HepG2 (cell line): ENCODE measurements around the gene RBM15B. TPM values are rescaled to one million over a fixed set of nuclear protein-coding genes. Genes with fewer than 3 reads are reported as not detected.
A peak's percentile ranks its signal among the peaks of the same experiment; 100 is the strongest.

Source experiments
- ATAC-seq: fragments of 200-7000 bp; cut with Tn5 transposase; 3 replicates; pipeline ENCODE4 v1.9.1; 2020; ENCODE audit warnings: mild to moderate bottlenecking, moderate library complexity
- BruUV-seq: library from RNA; stranded (reverse); fragments of 400-500 nt; replicated peaks from 2 replicates; lab custom pipeline; 2021; lab: Mats Ljungman, UMichigan
- CTCF ChIA-PET: fragments of 300-600 bp; formaldehyde crosslinking; extraction: SDS; loops from one replicate; lab custom pipeline; 2021; ENCODE audit warnings: low total read pairs, inconsistent platforms, low intra/inter-chr PET ratio; lab: Yijun Ruan, JAX
- POLR2A ChIA-PET: fragments of 350-600 bp; sonication (Branson Sonifier 250); formaldehyde crosslinking; loops from one replicate; lab custom pipeline; 2020; ENCODE audit warnings: antibody characterized with exemption, inconsistent platforms; lab: Yijun Ruan, JAX
- DNase-seq: peaks from one replicate; pipeline ENCODE4 v3.0.0-alpha.2; 2015; ENCODE audit warnings: low spot score
- FAIRE-seq: peaks from 3 replicates; lab custom pipeline; 2011; peaks lifted over from hg19 to GRCh38; lab: Jason Lieb, UNC
- H2AFZ ChIP-seq: one replicate; pipeline ENCODE4 v1.6.1; 2011; ENCODE audit warnings: low read length, inconsistent platforms
- H3K27ac ChIP-seq: fragments of 300-600 bp; 3 replicates; pipeline ENCODE4 v1.8.0; 2011; ENCODE audit warnings: mixed run types, mild to moderate bottlenecking, mixed read lengths, low read length, inconsistent platforms; ENCODE audit not compliant: insufficient read depth; ENCODE audit errors: extremely low read length
- H3K27me3 ChIP-seq, 2 experiments: fragments of 200-600 bp in 1 of 2; 2 replicates in 1 of 2; 3 replicates in 1 of 2; pipeline versions ENCODE4 v1.6.0 to v1.8.0; 2011; ENCODE audit warnings: low read length in 2 of 2, mild to moderate bottlenecking in 2 of 2, moderate library complexity in 2 of 2, inconsistent platforms in 1 of 2; ENCODE audit not compliant: insufficient read depth in 2 of 2, control insufficient read depth in 1 of 2
- H3K36me3 ChIP-seq, 2 experiments: fragments of 200-600 bp in 1 of 2; replicated peaks in 1 of 2; 2 replicates in 1 of 2; 3 replicates in 1 of 2; pipeline versions ENCODE4 v1.5.1 to v1.8.0; 2011; ENCODE audit warnings: low read length in 2 of 2, inconsistent platforms in 1 of 2; ENCODE audit not compliant: insufficient read depth in 2 of 2, control insufficient read depth in 1 of 2
- H3K4me1 ChIP-seq: 2 replicates; pipeline ENCODE4 v1.5.1; 2012; ENCODE audit warnings: low read length, inconsistent platforms; ENCODE audit not compliant: insufficient read depth
- H3K4me2 ChIP-seq: 2 replicates; pipeline ENCODE4 v1.6.0; 2011; ENCODE audit warnings: low read depth, low read length, inconsistent platforms
- H3K4me3 ChIP-seq, 3 experiments: fragments of 200-600 bp in 1 of 3; sonication (generic), shearing (Covaris generic) in 1 of 3; replicated peaks in 1 of 3; 2 replicates each; pipeline ENCODE4 v1.5.1; 2011 to 2016; ENCODE audit warnings: low read length in 3 of 3, inconsistent platforms in 2 of 3, low read depth in 2 of 3, mild to moderate bottlenecking in 2 of 3, control low read depth in 1 of 3, mixed read lengths in 1 of 3; ENCODE audit not compliant: insufficient read depth in 1 of 3
- H3K79me2 ChIP-seq: one replicate; pipeline ENCODE4 v1.6.1; 2011; ENCODE audit warnings: low read length, inconsistent platforms; ENCODE audit not compliant: insufficient read depth
- H3K9ac ChIP-seq: 2 replicates; pipeline ENCODE4 v1.6.0; 2011; ENCODE audit warnings: mild to moderate bottlenecking, low read depth, low read length, inconsistent platforms; ENCODE audit not compliant: insufficient read depth
- H3K9me3 ChIP-seq: 2 replicates; pipeline ENCODE4 v1.5.1; 2012; ENCODE audit warnings: mild to moderate bottlenecking, low read length
- H4K20me1 ChIP-seq: 2 replicates; pipeline ENCODE4 v1.6.0; 2011; ENCODE audit warnings: inconsistent platforms, mild to moderate bottlenecking, low read length, moderate library complexity; ENCODE audit not compliant: insufficient read depth
- AGO2 ChIP-seq: fragments of 200-400 bp; formaldehyde crosslinking; optimal IDR thresholded peaks from 2 replicates; pipeline ENCODE3; 2017; ENCODE audit warnings: mild to moderate bottlenecking, low read depth, low read length, moderate library complexity
- BRD4 ChIP-seq: sonication (generic); formaldehyde crosslinking; IDR thresholded peaks from 2 replicates; pipeline ENCODE4 v1.4.0; 2020; ENCODE audit warnings: missing genetic modification reagents
- GPBP1L1 ChIP-seq: sonication (generic); formaldehyde crosslinking; IDR thresholded peaks from 2 replicates; pipeline ENCODE4 v1.5.0; 2020; ENCODE audit warnings: mild to moderate bottlenecking, missing genetic modification reagents
- KDM2A ChIP-seq: sonication (generic); formaldehyde crosslinking; IDR thresholded peaks from 2 replicates; pipeline ENCODE4 v1.4.0; 2020; ENCODE audit warnings: low read depth, missing genetic modification reagents, borderline replicate concordance
- MAFF ChIP-seq: IDR thresholded peaks from 2 replicates; pipeline ENCODE4 v1.6.1; 2011; ENCODE audit warnings: low read depth, low read length, improper control_type of control experiment
- MAFK ChIP-seq, 2 experiments: IDR thresholded peaks in 1 of 2; conservative IDR thresholded peaks in 1 of 2; 2 replicates each; pipeline ENCODE4 v1.6.1; 2011; ENCODE audit warnings: improper control_type of control experiment in 2 of 2, low read length in 2 of 2
- MTA3 ChIP-seq: sonication (generic); formaldehyde crosslinking; IDR thresholded peaks from 2 replicates; pipeline ENCODE4 v1.4.0; 2020; ENCODE audit warnings: missing genetic modification reagents
- NFIC ChIP-seq: IDR thresholded peaks from 2 replicates; pipeline ENCODE4 v1.6.1; 2012; ENCODE audit warnings: mild to moderate bottlenecking, low read length, inconsistent platforms
- PBX3 ChIP-seq: sonication (generic); formaldehyde crosslinking; IDR thresholded peaks from 2 replicates; pipeline ENCODE4 v1.8.1; 2023; ENCODE audit warnings: missing genetic modification reagents, inconsistent platforms, borderline replicate concordance
- REPIN1 ChIP-seq: sonication (generic); formaldehyde crosslinking; IDR thresholded peaks from 2 replicates; pipeline ENCODE4 v1.8.0; 2022; ENCODE audit warnings: missing genetic modification reagents, low read depth, mild to moderate bottlenecking, borderline replicate concordance
- U2AF1 ChIP-seq: fragments of 200-400 bp; formaldehyde crosslinking; optimal IDR thresholded peaks from 2 replicates; pipeline ENCODE3; 2017; ENCODE audit warnings: mild to moderate bottlenecking, low read depth, low read length
- ZFY ChIP-seq: sonication (generic); formaldehyde crosslinking; IDR thresholded peaks from 2 replicates; pipeline ENCODE4 v1.4.0; 2020; ENCODE audit warnings: missing genetic modification reagents
- ZHX2 ChIP-seq, 2 experiments: sonication (generic) in 1 of 2; formaldehyde crosslinking in 1 of 2; IDR thresholded peaks; 2 replicates each; pipeline versions ENCODE4 v1.6.1 to v1.9.0; 2014 to 2022; ENCODE audit warnings: antibody characterized with exemption in 1 of 2, borderline replicate concordance in 1 of 2, inconsistent platforms in 1 of 2, low read depth in 1 of 2, missing genetic modification reagents in 1 of 2
- ZNF562 ChIP-seq: sonication (generic); formaldehyde crosslinking; IDR thresholded peaks from 2 replicates; pipeline ENCODE4 v1.8.0; 2022; ENCODE audit warnings: missing genetic modification reagents, borderline replicate concordance
- ZSCAN9 ChIP-seq: IDR thresholded peaks from 2 replicates; pipeline ENCODE4 v1.6.1; 2016; ENCODE audit warnings: borderline replicate concordance
- WGBS: methylation state at CpG from one replicate; pipeline ENCODE4 v1.1.6; 2017; ENCODE audit warnings: low lambda C conversion rate; 5-methylcytosine and 5-hydroxymethylcytosine counted together
- in situ Hi-C: cut with HindIII; loops from 2 replicates; pipeline ENCODE4 v1.10.0; 2017; ENCODE audit warnings: low pct_unique_long_range_greater_than_20kb; ENCODE audit not compliant: extremely low pct_ligation_motif_present
- intact Hi-C: fragments of 100-400 bp; cut with micrococcal nuclease; formaldehyde crosslinking; loops from one replicate; pipeline ENCODE4 v1.10.0; 2022; ENCODE audit not compliant: unreplicated experiment
- polyA plus RNA-seq, 8 experiments: library from polyadenylated mRNA; depleted of rRNA in 3 of 8; stranded (reverse) in 7 of 8; unstranded in 1 of 8; fragments of >200 nt; fragmentation: Illumina TruSeq in 4 of 8; extraction: Trizol in 4 of 8; gene quantifications; 2 replicates each; pipeline versions ENCODE4 v1.2.1 to v1.2.3, GENCODE V29; 2011 to 2016; ENCODE audit warnings: low read depth in 4 of 8, missing spikeins in 1 of 8, mixed read lengths in 1 of 8; ENCODE audit not compliant: insufficient read depth in 1 of 8
- total RNA-seq, 5 experiments: library from RNA; depleted of rRNA; stranded (reverse); fragments of >200 nt; fragmentation: Illumina TruSeq; extraction: Trizol; gene quantifications; 2 replicates each; pipeline ENCODE4 v1.2.3, GENCODE V29; 2016; ENCODE audit warnings: low read depth in 1 of 5
- TF ChIP-seq, protein P1 (sequence below): sonication (generic); formaldehyde crosslinking; IDR thresholded peaks from 2 replicates; pipeline ENCODE4 v1.4.0; 2020; ENCODE audit warnings: missing genetic modification reagents

Gene RBM15B
- total and polyA plus RNA-seq, 2 of the 13 experiments (the other 11 are each of a cell fraction or from before 2014, with no cell fraction given) = 8.2 to 19.3 TPM

GRCh38 chr3:51394541-51394940, 3.5 kb downstream of the RBM15B start:
- Histone ChIP-seq H3K9me3 (no peaks in the 10 kb centered on the region), H3K27me3 (no peaks in the 10 kb centered on the region), H4K20me1 (peaks cover 20% of the 10 kb centered on the region), H3K9ac (no peak overlapping the region), H3K79me2 (peaks cover 41% of the 10 kb centered on the region), H3K27ac (no peak overlapping the region), H3K36me3 (peaks cover 20 to 57% of the 10 kb centered on the region in 2 experiments), H3K4me1 (peaks cover 44% of the 10 kb centered on the region), H2AFZ (no peak overlapping the region), H3K4me2 (peak overlapping the region; percentile 52), H3K4me3 (no peak overlapping the region)
- no peak for FAIRE-seq
- DNase-seq = no peak
- POLR2A ChIA-PET = interaction anchor here (1.0 to 2.2 kb wide), 2 partner anchors 105 to 281 kb away, joined by 3 to 6 read pairs; partner anchors contain the start of gene DCAF1
- no peak for ATAC-seq
- in situ Hi-C loops (no loop called here), intact Hi-C loops (no loop called here)
- no TSS peak for BruUV-seq
- 86% methylated on average over 4 of the region's 5 CpGs for WGBS
- CTCF ChIA-PET = no interaction called here
- TF ChIP-seq AGO2 = peak; percentile 55
- no peak for TF ChIP-seq NFIC
- TF ChIP-seq REPIN1 (CRISPR knock-in tag) = no peak
- TF ChIP-seq KDM2A (CRISPR knock-in tag) = 0 out of 2 replicates have a peak, but pooled peaks have one; percentile 12
- no peak for TF ChIP-seq BRD4 (CRISPR knock-in tag)
- TF ChIP-seq GPBP1L1 (CRISPR knock-in tag) = no peak
- no peak for TF ChIP-seq MTA3 (CRISPR knock-in tag)
- TF ChIP-seq ZFY (CRISPR knock-in tag) = 0 out of 2 replicates have a peak, but pooled peaks have one; percentile 19
- TF ChIP-seq ZHX2 (IDR thresholded peaks at IDR 0.05; ENCODE audit: low read depth) = no peak
- TF ChIP-seq ZHX2 (CRISPR knock-in tag; IDR thresholded peaks at IDR 0.05; ENCODE audit: borderline replicate concordance) = no peak
- TF ChIP-seq PBX3 (CRISPR knock-in tag) = no peak
- no peak for TF ChIP-seq ZSCAN9 (CRISPR knock-in tag)
- TF ChIP-seq, protein P1, sequence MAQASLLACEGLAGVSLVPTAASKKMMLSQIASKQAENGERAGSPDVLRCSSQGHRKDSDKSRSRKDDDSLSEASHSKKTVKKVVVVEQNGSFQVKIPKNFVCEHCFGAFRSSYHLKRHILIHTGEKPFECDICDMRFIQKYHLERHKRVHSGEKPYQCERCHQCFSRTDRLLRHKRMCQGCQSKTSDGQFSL (CRISPR knock-in tag) = 0 out of 2 replicates have a peak, but pooled peaks have one; percentile 19
- no peak for TF ChIP-seq ZNF562 (CRISPR knock-in tag)
- peak; percentile 79 for TF ChIP-seq MAFF
- no peak for TF ChIP-seq U2AF1
- TF ChIP-seq MAFK (conservative IDR thresholded peaks at IDR 0.05 in 1 of 2, IDR thresholded peaks at IDR 0.05 in 1 of 2; ENCODE audit: low read length in 2 of 2) = peak; percentile 82 to 87
